ENCODE results near the gene PSTPIP1. TPM values are rescaled to one million over a fixed set of nuclear protein-coding genes. Genes with fewer than 3 reads are reported as not detected.

PSTPIP1 gene
- total and polyA plus RNA-seq, 9 of the 15 experiments (the other 6 are each of a cell fraction or from before 2014, with no cell fraction given): not detected

- no peaks in the 10 kb centered on the region for H3K27me3 ChIP-seq (ENCODE audit: control insufficient read depth in 2 of 2, insufficient read depth in 2 of 2, low read length in 2 of 2)
- H3K4me3 ChIP-seq: no peak overlapping the region
- DNase-seq (ENCODE audit: extremely low read depth in 1 of 4, low spot score in 3 of 4): no peak
- H3K9me1 ChIP-seq (ENCODE audit: control insufficient read depth, insufficient read depth, low read length): peaks cover 4% of the 10 kb centered on the region
- H3K9ac ChIP-seq (ENCODE audit: insufficient read depth in 1 of 2, low read depth in 2 of 2, low read length in 2 of 2): no peak overlapping the region
- H3K27ac ChIP-seq (ENCODE audit: extremely low read depth, low read depth, low read length): no peak overlapping the region
- CTCF ChIA-PET (ENCODE audit: low intra/inter-chr PET ratio): no interaction called here
- no TSS peak for BruUV-seq (replicated peaks)
- peaks cover 0 to 27% of the 10 kb centered on the region in 2 experiments; a peak in 1 of 5 replicates for H3K4me1 ChIP-seq (replicated peaks in 1 of 2; ENCODE audit: control insufficient read depth in 2 of 2, insufficient read depth in 2 of 2, low read length in 2 of 2)
- in situ Hi-C loops (cut with MboI) (no loop called here), intact Hi-C loops (cut with micrococcal nuclease) (no loop called here)
- 0 out of 3 replicates have a peak, but pooled peaks cover 4% of the 10 kb centered on the region for H3K36me3 ChIP-seq (ENCODE audit: control insufficient read depth, insufficient read depth, low read length)
- no peak for ATAC-seq
- POLR2A ChIA-PET: interaction anchor here (0.6 kb wide), 2 partner anchors 28 to 271 kb away, joined by 3 read pairs; no protein-coding TSS in a partner anchor
- H3K79me2 ChIP-seq (ENCODE audit: control insufficient read depth, insufficient read depth, low read length): no peaks in the 10 kb centered on the region
- H3K4me2 ChIP-seq (ENCODE audit: insufficient read depth, low read length): no peak overlapping the region
- FAIRE-seq: no peak
- 72% methylated on average over 13 of the region's 13 CpGs for WGBS (ENCODE audit: insufficient coverage, low coverage, missing lambda C conversion rate)
- H4K20me1 ChIP-seq (replicated peaks; ENCODE audit: control insufficient read depth, insufficient read depth, low read length): no peaks in the 10 kb centered on the region
- H3K9me3 ChIP-seq (replicated peaks; ENCODE audit: control insufficient read depth, insufficient read depth, low read depth, low read length): no peaks in the 10 kb centered on the region
- no peak overlapping the region for H2AFZ ChIP-seq (ENCODE audit: low read depth, low read length)
- TF ChIP-seq CHD1 (IDR thresholded peaks at IDR 0.05; ENCODE audit: low read length) (no peak), POLR2G (IDR thresholded peaks at IDR 0.05; ENCODE audit: low read depth, low read length) (peak; percentile 50; the same call in 1 of the 2 replicates), POLR2AphosphoS2 (IDR thresholded peaks at IDR 0.05; ENCODE audit: low read length) (0 out of 2 replicates have a peak, but pooled peaks have one; percentile 43)
Measured at GRCh38 chr15:77035999-77036471, 41.1 kb downstream of the PSTPIP1 start.

GRCh38 chr15:77036537-77037387, 41.8 kb downstream of the PSTPIP1 start:
- no TSS peak for BruUV-seq (replicated peaks)
- H3K27me3 ChIP-seq (ENCODE audit: control insufficient read depth in 2 of 2, insufficient read depth in 2 of 2, low read length in 2 of 2): no peaks in the 10 kb centered on the region
- H3K4me2 ChIP-seq (ENCODE audit: insufficient read depth, low read length): no peak overlapping the region
- no peak for TF ChIP-seq SMARCA5 (IDR thresholded peaks at IDR 0.05)
- TF ChIP-seq ZNF512 (tag; IDR thresholded peaks at IDR 0.05): no peak
- no peak for TF ChIP-seq ZNF212 (CRISPR knock-in tag; IDR thresholded peaks at IDR 0.05)
- TF ChIP-seq CREB3 (tag; conservative IDR thresholded peaks at IDR 0.05; ENCODE audit: low read depth): no peak
- TF ChIP-seq HDAC1 (IDR thresholded peaks at IDR 0.05): no peak
- TF ChIP-seq ZNF695 (CRISPR knock-in tag; IDR thresholded peaks at IDR 0.05): no peak
- TF ChIP-seq FOS (IDR thresholded peaks at IDR 0.05; ENCODE audit: extremely low read depth, insufficient read length): no peak
- no peak for TF ChIP-seq RB1 (IDR thresholded peaks at IDR 0.05; ENCODE audit: low read depth)
- no peak for TF ChIP-seq NELFE (IDR thresholded peaks at IDR 0.05; ENCODE audit: insufficient read depth, insufficient read length)
- TF ChIP-seq CREBBP (IDR thresholded peaks at IDR 0.05; ENCODE audit: low read depth, low read length): no peak
- intact Hi-C loops (cut with micrococcal nuclease) (no loop called here), in situ Hi-C loops (cut with MboI) (no loop called here)
- H2AFZ ChIP-seq (ENCODE audit: low read depth, low read length): no peak overlapping the region
- H3K9me3 ChIP-seq (replicated peaks; ENCODE audit: control insufficient read depth, insufficient read depth, low read depth, low read length): no peaks in the 10 kb centered on the region
- H3K27ac ChIP-seq (ENCODE audit: extremely low read depth, low read depth, low read length): no peak overlapping the region
- no peaks in the 10 kb centered on the region for H4K20me1 ChIP-seq (replicated peaks; ENCODE audit: control insufficient read depth, insufficient read depth, low read length)
- H3K9ac ChIP-seq (ENCODE audit: insufficient read depth in 1 of 2, low read depth in 2 of 2, low read length in 2 of 2): no peak overlapping the region
- ATAC-seq: no peak
- H3K4me3 ChIP-seq: no peak overlapping the region
- no peaks in the 10 kb centered on the region for H3K79me2 ChIP-seq (ENCODE audit: control insufficient read depth, insufficient read depth, low read length)
- H3K4me1 ChIP-seq (replicated peaks in 1 of 2; ENCODE audit: control insufficient read depth in 2 of 2, insufficient read depth in 2 of 2, low read length in 2 of 2): peaks cover 0 to 22% of the 10 kb centered on the region in 2 experiments; a peak in 1 of 5 replicates
- 0 out of 3 replicates have a peak, but pooled peaks cover 4% of the 10 kb centered on the region for H3K36me3 ChIP-seq (ENCODE audit: control insufficient read depth, insufficient read depth, low read length)
- peaks cover 4% of the 10 kb centered on the region for H3K9me1 ChIP-seq (ENCODE audit: control insufficient read depth, insufficient read depth, low read length)
- DNase-seq (ENCODE audit: extremely low read depth in 1 of 4, low spot score in 3 of 4): no peak
- POLR2A ChIA-PET: interaction anchor here (0.6 kb wide), 1 partner anchor 28 kb away, joined by 3 read pairs; no protein-coding TSS in a partner anchor
- CTCF ChIA-PET (ENCODE audit: low intra/inter-chr PET ratio): no interaction called here
- 95% methylated on average over 13 of the region's 22 CpGs for WGBS (ENCODE audit: insufficient coverage, low coverage, missing lambda C conversion rate)
- FAIRE-seq: no peak

All from K562 (cell line).